ENCODE results near the gene ADAMTS7.
"Not testable (repeated sequence)": the region's sequence is repeated elsewhere in the genome, so short reads cannot be mapped to it uniquely, and the experiment has no call there.

ADAMTS7 gene

DNA sequence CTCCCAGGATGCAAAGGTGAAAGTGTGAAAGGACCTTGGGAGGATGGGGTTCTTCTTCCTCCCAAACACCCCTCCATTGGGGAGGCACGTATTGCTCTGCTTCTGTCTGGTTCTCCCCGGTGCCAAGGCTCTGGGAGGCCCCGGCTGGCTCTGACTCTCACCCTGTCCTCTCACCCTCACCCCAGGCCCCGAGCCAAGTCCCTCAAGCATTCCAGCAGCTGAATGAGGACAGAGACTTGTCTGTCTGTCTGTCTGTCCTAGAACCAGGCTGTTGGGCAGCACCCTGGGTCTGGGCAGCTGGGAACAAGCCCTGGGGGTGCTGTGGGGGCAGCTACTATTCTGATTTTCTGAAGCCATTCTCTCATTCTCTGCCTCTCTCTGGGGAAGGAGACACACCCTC lies 29.9 kb downstream of the ADAMTS7 start:
- DNase-seq, result not testable (repeated sequence)

DNA sequence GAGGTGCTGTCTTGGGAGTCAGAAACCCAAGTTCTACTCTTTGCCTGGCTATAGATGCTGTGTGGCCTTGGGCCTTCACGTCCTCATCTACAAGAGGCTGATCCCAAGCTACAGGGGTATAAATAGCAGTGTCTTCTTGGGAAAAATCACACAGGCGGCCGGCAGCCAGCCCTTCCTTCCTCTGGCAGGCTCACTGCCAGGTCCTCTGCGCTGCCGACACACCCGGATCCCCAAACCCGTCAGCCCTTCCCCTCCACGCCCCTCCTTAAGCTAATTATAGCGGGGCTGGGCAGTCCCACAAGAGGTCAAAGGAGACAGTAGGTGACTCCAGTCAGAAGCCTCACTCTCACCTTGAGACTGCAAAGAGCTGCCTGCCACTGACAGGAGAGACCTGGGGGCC lies 31.3 kb downstream of the ADAMTS7 start:
- not testable (repeated sequence) for DNase-seq

DNA sequence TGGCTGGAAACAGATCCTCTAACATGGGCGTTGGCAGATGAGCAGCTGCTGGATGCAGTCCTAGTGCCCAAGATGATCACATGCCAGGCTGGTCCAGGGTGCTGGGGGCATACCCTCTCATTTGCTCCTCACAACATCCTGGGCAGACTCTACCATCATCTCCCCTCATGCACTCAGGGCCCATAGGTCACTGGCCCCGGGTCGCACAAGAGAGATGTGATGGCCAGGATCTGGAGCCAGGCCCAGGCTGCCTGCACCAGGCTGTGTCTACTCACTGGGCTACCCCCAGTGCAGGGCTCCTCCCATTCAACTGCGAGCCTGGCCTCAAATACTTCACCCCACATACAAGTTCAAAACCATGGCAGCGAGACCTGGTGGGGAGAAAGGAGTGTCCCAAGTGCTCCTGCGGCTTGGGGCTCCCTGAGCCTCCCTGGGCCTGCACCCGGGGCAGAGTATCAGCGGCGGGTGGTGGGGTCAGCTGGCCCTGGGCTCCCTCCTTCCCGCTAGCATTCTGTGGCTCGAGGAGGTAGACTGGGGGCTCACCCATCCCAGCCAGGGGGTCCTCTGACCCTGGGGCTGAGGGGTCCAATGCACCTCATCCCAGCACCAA lies 32.0 kb downstream of the ADAMTS7 start:
- not testable (repeated sequence) for DNase-seq

DNA sequence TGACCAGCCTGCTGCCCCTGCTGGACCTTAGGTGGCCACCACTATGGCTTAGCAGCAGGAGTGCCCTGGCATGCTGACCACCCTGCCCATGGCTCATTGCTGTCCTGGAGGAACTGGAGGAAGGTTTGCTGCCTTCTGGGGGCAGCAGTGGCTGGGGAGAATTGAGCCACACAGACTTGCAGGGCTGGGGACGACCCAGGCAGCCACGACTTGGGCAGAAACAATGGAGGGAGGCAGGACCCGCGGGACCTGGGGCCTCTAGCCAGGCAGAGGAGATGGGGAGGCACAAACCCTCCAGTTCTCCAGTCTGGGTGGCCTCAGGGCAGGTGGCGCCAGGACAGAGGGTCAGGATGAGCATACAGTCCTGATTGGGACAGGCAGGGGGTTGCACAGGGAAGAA lies 32.8 kb downstream of the ADAMTS7 start:
- no peak for DNase-seq

DNA sequence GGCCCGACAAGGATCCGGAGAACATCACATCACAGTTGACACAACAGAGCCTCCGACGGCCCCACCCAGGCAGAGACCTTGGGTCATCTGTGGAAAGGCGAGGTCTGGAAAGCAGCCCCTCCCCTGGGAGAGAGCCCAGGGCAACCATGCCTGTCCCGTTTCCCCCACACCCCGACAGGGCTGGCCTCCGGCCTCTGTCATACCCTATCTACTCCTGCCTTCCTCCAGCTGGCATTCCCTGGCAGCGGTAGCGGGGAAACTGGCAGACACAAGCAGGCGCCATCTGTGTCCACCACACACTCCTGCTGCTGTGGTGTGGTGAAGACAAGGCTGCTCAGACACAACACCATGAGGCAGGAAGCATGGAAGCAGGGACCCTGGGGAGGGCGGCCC lies 33.3 kb downstream of the ADAMTS7 start:
- peak; percentile 42 to 78 for DNase-seq

DNA sequence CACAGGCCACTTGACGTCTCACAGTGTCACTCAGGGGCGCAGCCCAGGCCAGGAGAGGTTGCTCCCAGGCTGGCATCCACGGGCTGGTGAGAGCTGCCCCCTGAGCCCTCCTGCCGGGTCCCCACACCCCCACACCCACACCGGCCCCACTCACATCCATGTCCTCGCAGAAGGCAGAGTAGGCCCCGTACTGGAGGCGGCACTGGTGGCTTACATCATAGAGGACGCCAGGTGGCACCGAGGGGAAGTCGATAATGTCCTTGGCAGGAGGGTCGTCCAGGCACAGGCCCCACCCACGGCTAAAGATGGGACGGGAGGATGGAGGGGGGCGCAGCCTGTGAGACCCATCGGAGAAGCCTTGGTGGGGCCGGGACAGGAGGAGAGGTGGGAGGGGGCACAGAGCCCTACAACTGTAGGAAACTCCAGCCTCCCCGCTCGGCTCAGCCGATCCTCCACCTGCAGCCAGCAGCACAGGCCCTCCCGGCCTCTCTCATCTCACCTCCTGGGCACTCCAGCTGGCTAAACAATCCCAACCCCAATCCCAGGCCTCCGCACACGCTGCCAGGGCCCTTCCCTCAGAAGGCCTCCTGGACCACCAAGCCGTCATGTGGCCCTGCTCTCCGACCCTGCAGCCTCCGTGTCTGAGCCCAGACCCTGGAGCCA lies 33.8 kb downstream of the ADAMTS7 start:
- not testable (repeated sequence) for DNase-seq

DNA sequence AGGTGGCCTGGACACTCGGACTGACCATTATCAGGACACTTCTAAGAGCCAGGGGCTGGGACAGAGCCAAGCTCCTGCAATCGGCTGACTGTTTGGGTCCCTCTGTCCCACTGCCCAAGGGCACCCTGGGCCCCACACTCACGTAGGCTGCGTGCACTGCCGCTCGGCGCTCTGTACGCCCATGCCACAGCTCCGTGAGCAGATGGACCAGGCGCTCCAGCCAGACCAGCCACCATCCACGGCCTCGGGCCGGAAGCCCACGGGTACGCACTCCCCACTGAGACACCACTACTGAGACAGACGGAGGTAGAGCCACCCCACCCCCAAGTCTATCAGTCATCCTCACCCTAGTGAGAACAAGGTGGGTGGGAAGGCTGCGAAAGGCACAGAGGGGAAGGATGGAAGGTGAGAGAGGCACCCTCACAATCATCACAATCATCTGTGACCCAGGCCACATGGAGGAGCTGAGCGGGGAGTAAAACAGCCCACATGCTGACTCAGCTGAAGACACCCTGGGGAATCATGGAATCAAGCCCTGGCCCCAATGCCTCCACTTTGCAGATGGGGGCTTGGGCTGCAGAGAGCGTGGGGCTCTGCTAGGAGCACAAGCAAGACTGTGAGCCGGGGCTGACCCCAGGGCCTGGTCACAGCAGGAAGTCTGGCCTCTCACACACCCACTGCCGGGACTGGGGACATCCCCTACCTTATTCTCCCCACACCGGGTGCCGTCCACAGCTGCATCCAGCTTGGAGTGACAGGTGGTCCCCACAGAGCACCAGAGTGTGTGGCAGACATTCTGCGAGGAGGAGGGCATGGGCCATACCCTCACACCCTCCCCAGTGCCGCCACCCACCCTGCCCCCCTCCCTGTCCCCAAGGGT lies 35.0 kb downstream of the ADAMTS7 start:
- DNase-seq, result not testable (repeated sequence)

DNA sequence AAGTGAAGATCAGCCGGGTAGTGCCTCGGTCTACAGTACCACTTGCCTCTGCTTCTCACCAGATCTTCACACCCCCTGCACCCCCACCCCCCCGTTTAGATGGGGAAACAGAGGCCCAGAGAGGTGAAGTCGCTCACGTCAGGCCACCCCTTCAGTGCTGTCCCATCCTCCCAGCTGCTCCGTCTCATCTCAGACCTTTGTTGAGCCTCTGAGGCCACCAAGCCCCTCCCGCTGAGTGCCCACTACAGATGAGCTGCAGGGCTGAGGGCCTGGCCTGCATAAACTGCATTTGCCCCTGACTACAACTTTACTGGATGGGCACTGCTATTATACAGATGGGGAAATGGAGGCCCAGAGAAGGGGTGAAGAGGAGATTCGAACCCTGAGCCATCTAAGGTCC lies 35.8 kb downstream of the ADAMTS7 start:
- DNase-seq, result no peak

DNA sequence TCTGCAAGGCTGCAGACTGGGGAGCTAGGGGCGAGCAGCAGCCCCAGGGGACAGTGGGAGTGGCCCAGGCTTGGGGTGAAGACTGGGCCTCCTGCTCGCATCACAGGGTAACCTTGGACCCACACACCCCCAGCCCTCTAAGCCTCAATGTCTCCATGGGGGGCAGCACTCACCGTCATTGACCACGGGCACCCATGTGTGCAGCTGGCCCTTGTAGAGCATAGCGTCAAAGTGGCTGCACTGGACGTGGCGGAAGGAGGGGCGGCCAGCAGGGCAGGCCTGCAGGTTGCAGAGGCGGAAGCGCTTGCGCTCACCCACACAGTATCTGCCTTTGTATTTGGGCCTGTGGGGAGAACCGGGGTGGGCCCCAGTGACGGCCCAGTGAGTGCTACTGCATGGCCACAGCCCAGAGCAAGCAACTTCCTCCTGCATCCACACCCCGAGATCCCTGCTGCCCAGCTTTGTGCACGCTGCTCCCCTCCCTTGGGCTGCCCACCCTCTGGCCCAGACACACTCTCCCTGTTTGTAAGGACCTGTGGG lies 36.7 kb downstream of the ADAMTS7 start:
- DNase-seq, result not testable (repeated sequence)

DNA sequence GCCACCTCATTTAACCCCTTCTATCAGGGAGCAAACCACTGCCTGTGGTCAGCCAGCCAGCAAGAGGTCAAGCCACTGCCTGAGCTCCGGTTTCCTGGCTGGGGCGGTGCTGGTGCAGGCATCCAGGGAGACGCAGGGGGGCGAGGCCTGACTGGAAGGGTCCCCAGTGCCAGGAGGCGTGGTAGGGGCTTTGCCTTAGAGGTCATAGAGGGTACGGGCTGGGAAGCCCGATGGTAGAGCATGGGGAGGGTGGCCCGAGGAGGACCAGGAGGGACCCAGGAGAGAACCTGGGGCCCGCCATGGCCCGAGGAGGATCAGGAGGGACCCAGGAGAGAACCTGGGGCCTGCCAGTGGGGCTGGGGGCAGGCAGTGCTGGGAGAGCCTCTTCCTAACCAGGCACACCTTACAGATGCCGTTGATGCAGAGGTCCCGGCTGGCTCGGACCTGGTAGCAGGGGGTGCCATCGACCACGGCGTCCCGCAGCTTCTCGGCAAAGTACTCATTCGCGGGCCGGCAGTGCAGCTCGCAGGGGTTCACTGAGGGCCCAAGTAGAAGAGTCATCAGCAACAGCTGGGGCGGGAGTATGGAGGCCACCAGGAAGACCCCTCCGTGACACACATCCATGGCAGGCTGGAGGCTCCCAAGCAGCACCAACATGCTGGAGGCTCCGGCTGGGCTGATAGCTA lies 37.4 kb downstream of the ADAMTS7 start:
- DNase-seq, result not testable (repeated sequence)

DNA sequence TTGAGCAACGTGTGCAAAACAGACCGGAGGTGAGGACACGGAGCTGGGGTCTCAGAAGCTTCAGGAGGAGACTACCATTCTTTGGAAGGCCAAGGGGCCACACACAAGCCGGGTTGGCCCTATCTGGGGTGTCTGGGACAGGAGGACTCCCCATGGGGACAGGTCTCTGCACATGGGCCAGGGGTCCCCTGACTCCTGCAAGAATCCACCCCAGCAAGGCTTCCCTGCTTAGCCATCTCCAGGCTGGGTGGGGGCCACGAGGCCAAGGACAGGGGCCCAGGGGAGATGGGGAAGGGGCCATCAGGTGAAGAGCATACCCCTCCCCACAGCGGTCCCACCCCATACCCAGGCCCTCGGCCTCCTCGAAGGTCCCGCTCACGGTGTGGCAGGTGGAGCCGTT lies 38.5 kb downstream of the ADAMTS7 start:
- no peak for DNase-seq

DNA sequence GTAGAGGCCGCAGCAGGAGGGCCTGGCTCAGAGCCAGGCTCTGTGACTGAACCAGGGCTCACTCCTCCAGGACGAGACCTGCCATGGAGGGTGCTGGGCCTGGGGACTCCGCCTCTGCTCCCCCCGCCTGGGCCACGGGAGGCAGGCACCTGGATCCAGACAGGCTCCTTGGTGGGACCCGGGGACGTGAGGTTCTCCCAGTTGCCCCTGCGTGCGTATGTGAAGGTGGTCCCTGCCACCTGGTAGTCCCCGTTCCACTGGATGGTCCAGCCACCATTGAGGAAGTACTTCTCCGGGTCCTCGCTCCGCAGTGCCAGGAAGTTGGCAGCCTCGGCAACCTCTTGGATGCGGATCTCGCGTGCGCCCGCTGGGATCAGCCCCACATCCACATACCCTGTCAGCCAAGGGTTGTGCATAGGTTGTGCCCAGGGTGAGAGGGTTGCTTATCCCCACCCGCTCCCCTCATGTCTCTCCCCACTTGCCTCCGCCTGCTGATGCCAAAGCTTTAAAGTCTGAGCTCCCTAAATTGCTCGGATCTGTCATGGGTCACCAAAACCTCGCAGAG lies 39.7 kb downstream of the ADAMTS7 start:
- not testable (repeated sequence) for DNase-seq

DNA sequence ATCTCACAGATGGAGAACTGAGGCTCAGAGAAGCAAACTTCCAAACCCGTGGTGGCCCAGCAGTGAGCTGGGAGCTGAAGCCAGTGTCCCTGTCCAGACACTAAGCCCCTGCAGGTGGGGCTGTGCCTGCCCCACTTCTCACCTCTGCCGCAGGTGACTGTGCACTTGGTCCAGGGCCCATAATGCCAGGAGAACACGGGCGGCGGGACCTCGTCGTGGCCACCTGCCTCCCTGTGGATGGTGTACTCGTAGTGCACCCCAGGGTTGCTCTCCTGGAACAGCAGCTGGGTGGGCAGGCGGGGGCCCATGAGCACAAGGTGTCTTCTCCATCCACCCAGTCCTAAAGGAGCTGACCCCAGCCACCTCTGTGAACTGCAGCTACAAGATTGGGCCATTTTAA lies 40.2 kb downstream of the ADAMTS7 start:
- not testable (repeated sequence) for DNase-seq

DNA sequence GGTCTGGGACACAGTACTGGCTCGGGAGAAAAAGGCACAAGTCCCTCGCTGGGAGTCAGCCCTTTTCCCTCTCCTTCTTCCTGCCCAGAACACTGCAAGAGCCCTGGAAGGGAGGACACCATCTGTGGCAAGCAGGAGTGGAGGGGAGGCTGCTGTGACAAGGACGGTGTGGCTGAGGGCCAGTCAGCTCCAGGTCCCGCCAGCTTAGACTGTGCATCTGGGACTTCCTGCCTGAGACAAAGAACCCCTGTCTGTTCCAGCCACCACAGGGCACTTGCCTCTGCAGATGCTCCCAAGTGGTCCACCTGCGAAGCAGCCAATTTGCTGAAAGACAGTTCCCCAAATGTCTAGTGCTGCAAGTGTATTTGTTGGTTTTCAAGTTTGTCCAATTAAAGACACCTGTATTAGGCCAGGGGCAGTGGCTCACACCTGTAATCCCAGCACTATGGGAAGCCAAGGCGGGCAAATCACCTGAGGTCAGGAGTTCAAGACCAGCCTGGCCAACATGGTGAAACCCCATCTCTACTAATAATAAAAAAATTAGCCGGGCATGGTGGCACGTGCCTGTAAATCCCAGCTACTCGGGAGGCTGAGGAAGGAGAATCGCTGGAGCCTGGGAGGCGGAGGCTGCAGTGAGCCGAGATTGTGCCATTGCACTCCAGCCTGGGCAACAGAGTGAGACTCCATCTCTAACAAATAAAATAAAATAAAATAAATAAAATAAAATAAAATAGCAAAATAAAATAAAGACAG lies 41.6 kb downstream of the ADAMTS7 start:
- DNase-seq, result peak in 1 of 2 experiments; percentile 13

DNA sequence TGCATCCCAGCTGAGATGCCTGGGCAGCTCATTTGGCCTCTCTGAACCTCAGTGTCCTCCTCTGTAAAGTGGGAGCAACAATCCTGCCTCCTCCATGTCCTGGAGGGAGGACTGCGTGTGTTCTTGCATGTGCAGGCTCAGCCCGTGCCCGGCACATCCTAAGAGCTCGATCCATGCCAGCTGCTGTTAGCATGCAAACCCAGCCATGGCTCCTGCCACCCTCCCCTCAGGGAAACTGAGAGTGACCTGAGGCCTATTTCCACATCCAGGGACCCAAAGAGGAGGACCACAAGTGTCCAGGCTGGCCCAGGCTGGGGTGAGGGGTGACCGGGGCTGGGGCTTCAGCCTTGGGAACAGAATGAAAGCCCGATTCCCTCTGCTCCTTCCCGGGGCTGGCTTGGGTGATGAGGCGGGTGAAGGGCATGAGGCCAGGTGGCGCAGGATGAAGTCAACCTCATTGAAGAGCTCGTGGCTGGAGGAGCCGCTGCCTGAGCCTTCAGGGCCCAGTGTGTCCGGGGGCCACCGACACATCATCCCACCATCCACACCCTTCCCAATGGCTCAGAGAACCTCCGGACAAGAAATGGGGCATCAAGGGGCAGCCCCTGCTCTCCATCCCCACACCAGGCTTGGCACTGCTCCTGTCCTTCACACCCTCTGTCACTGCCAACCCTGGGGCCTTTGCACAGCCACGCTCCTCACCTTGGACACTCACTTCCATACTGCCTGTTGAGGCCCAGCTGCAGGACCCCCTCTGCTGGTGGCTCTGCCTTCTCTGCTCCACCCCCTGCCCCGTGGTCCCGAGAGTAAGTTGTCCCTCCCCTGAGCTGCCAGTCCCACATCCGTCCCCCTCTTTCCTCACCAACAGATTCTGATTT lies 42.5 kb downstream of the ADAMTS7 start:
- no peak for DNase-seq

DNA sequence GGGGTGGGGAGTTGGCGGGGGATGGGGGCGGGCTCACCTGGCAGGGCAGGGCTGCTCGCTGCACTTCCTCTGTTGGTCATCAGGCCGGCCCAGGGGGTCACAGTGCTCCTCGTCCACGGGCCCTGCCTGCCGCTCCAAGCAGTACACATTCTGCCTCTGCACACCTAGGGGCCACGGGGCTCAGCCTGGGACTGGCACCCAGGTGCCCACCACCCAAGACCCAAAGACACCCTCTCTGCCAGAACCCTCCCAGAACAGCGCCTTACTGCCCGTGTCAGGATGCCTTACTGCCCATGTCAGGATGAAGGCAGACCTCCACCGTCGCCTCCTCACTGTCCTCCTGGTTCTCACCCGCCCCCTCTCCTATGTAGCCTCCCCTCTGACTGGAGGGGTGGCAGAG lies 43.2 kb downstream of the ADAMTS7 start:
- DNase-seq, result no peak

DNA sequence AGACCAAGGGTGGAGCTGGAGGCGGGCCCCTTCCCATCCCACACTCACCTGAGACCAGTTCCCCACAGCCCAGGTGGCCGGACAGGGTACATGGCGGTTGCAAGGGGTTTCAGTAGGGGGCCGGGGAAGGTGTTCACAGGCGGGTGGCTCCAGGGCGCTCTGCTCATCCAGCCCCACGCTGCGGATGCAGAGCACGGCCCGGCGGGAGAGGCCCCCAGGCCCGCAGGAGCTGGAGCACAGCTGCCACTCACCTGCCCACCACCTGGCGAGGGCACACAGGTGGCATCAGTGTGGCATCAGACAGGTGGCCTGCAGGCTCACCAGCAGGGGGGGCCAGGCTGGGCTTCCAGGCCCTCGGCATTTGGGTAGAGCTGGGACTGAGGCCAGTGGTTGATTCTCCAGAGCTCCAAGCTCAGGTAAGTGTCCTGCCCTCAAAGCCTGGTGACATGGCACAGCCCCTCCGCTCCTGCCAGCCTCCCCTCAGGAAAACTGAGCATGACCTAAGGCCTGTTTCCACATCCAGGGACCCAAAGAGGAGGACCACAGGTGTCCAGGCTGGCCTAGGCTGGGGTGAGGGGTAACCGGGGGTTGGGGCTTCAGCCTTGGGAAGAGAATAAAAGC lies 43.8 kb downstream of the ADAMTS7 start:
- DNase-seq, result no peak

DNA sequence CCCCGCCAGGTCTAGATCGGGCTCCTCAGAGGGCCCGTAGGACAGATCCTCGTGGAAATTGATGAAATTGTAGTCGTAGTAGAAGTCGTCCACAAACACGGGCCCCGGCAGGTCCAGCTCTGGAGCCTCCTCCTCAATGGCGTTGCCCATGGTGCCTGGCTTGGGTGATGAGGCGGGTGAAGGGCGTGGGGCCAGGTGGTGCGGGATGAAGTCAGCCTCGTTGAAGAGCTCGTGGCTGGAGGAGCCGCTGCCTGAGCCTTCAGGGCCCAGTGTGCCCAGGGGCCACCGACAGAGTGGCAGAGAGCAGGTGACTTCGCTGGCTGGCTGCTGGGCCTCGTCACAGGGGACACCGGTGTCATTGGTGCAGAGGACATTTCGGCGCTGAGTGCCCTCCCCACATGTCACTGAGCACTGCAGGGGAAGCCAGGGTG lies 44.6 kb downstream of the ADAMTS7 start:
- DNase-seq, result not testable (repeated sequence)

DNA sequence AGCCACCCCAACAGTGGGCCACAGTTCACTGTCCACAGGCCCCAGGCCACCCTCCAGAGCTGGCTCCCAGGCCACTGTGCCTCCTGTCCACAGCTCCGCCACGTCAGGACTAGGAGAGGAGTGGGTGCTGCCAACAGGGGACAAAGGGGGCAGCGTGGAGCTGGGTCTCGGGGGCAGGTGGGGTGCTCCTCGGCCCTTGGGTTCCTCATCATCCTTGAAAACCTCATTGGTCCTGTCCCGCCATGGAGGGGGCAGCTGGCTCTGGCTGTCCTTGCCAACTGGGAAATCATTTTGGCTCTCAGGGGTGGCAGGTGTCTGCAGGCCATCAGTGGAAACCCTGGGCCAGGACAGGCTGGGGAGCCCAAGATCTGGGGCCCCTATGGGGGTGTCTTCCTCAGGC lies 45.2 kb downstream of the ADAMTS7 start:
- no peak for DNase-seq
